ENCODE measurements around the gene DAND5.
"Not testable (repeated sequence)": the region's sequence is repeated elsewhere in the genome, so short reads cannot be mapped to it uniquely, and the experiment has no call there.

The DAND5 gene

GRCh38 chr19:12946092-12946721 is 23.2 kb upstream of the DAND5 start:
- DNase-seq = peak; percentile 68

DNA sequence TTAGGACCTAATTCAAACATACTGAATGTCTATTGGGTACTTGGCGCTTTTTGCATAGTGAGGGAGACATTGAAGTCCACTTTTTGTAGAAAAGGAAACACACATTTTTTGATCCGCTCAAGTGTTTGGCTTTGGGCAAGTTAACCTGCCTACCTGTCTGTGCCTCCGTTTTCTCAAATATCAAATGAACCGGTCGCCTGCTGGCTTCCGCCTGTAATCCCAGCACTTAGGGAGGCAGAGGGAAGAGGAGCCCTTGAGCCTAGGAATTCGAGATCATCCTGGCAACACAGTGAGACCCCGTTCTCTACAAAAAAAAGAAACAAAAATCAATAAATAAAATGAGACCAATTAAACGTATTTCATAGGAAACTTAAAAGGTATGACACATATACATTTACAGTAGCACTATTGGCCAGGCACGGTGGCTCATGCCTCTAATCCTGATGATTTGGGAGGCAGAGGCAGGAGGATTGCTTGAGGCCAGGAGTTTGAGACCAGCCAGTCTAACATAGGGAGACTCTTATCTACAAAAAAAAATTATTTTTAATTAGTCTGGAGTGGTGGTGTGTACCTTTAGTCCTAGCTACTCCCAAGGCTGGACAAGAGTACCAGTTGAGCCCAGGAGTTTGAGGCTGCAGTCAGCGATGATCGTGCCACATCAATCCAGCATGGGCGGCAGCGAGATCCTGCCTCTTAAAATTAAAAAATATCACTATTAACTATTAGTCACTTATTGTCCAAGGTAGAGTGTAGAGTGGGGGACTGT is 22.5 kb upstream of the DAND5 start:
- DNase-seq = no peak

- no peak for DNase-seq
Observed at GRCh38 chr19:12947702-12948611, 21.4 kb upstream of the DAND5 start.

- DNase-seq = no peak
Observed at GRCh38 chr19:12948612-12949362, 20.6 kb upstream of the DAND5 start.

DNA sequence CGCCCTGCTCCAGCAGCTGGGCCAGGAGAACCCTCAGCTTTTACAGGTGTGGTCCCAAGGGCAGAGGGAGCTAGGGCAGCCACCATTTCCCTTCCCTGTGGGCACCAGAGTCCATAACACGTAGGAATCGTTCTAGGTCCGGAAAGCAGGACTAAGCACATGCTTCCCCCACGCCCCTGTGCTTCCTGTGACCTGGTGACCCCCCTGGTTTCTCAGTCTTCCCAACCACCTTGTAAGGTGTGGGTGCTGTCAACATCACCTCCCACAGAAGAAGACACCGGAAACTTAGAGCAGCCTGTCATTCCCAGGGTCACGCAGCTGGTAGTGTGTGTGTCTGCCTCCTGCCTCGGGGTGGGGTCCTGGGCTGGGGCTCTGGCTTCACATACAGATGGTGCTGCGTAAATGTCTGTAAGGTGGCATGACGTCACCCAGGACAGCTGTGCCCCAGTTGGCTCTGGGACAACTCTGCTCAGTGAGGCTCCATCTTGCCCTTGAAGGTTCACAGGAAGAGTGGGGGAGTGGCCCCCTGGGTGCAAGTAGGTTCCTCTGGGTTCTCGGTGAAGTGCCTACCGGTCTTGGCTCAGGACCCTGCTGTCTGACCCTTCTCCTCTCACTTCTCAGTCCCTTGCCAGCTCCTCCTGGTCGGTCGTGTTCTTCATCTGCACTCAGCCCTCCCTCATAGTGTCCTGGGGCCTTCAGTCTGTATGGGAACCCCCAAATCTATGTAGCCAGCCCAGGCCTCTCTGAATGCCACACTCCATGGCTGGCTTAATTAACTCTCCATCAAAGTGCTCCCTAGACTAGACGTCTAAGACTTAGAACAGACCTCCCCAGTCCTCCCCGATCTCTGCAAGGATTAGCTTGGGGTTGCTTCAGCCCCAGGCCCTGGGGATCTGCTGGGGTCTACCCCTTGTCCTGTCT is 19.8 kb upstream of the DAND5 start:
- DNase-seq = no peak

GRCh38 chr19:12952050-12952449 is 17.3 kb upstream of the DAND5 start:
- not testable (repeated sequence) for DNase-seq

- peak; percentile 64 for DNase-seq
Observed at GRCh38 chr19:12952488-12953137, 16.8 kb upstream of the DAND5 start.

DNA sequence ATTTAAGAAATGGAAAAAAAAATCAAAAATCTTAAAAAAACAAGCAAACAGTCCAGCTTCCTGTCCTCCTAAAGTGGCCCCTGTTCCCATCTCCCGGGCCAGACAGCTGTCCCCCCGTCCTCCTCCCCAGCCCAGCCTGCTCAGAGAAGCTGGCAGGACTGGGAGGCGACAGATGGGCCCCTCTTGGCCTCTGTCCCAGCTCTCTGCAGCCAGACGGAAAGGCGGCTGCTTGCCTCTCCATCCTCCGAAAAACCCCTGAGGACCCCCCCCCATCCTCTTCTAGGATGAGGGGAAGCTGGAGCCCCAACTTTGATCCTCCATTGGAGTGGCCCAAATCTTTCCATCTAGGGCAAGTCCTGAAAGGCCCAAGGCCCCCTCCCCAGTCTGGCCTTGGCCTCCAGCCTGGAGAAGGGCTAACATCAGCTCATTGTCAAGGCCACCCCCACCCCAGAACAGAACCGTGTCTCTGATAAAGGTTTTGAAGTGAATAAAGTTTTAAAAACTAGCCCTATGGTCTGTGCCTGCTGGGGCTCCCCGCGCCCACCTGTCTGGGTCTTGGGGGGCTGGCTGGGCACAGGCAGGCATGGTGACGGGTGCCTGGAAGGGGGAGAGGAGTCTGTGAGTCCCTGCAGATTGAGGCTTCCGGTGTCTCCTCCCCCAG is 16.1 kb upstream of the DAND5 start:
- no peak for DNase-seq

DNA sequence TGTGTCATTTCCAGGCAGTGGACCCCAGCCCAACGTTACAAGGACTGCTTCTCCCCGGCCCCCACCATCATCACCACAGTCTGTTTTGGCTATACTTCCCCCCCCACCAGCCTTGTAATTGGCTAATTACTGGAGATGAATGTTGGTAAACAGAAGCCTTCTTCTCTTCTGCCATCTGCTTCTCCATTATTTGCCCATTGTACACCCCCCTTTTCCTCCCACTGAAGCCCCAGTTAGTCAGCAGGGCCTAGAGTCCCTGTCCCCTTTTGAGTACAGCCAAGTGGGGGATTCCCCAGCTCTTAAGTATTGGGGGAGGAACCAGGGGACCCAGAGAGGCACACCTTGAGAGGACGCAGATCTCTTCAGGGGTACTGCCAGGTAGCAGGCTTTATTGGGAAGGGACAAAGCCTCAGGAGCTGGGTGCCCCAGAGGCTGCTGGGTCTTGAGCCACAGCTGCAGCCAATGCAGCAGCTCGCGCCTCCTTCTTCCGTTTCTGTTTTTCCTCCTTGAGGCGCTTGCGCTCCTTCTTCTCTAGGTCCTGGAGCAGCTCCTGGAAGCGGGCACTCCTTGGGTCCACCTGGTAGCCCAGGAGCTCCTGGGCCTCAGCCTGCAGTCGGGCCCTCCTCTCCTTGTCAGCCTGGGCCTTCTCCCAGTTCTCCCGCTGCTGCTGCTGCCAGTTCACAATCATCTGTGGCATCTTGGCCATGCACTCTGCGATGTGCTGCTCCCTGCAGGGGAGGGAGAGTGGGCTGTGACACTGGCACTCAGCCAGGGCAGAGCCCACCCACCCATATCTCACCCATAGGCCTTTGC is 15.4 kb upstream of the DAND5 start:
- no peak for DNase-seq

GRCh38 chr19:12954612-12954962 is 14.8 kb upstream of the DAND5 start:
- DNase-seq = no peak

GRCh38 chr19:12955575-12955974 is 13.8 kb upstream of the DAND5 start:
- not testable (repeated sequence) for DNase-seq

DNA sequence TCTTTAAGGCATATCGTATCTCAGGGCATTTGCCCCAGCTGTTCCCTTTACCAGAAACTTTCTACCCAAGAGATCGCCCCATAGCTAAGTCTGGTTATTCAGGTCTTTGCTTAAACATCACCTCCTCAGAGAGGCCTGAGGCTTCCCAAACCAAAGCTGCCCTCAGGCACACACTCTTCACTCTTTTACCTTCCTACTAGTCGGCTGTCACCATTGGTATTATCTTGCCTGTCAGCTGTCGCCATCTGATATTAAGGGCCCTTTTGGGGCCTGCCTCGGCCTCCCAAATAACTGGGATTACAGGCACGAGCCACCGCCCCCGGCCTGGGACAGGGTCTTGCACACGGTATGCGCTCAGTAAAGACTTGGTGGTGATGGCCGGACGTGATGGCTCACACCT is 13.4 kb upstream of the DAND5 start:
- no peak for DNase-seq

DNA sequence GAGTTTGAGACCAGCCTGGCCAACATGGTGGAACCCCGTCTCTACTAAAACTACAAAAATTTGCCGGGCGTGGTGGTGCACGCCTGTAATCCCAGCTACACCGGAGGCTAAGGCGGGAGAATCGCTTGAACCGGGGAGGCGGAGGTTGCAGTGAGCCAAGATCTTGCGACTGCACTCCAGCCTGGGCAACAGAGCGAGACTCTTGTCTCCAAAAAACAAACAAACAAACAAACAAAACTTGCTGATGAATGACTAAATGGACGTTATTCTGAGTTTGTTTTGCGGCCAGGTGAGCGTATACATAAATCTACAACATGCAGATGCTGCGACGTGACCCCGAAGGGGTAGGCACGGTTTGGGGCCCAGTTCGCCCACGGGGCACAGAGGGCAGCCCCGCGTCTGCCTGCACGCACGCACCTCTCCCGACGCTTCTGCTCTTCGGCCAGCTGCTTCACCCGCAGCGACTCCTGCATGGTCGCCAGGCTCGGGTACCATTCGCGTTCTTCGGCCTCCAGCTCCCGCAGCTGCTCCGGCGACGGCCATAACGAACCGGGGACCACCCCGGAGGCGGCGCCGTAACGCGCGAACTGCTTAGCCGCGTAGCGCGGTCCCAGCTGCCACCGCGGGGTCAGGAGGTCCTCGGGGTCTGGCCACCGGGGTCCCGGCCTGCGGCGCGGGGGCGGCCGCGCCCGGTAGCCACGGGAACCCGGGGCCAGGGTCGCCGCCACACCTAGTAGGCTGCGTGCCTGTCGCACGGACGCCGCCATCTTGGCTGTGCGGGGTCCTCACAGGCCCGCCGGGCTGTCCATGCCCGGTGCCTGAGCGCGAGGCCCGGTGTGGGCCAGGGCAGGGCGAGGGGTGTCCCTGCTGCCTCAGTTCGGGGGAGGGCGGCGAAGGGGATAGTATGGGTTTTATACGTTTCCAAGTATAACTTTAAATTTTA is 12.7 kb upstream of the DAND5 start, which contains the start of gene GADD45GIP1:
TSS of gene GADD45GIP1 (minus strand) at position 778 of the 943 bp plus-strand sequence. CDS start at position 767, 11 bp downstream.
- DNase-seq = peak; percentile 75

GRCh38 chr19:12957389-12957952 is 11.9 kb upstream of the DAND5 start:
- not testable (repeated sequence) for DNase-seq

GRCh38 chr19:12959481-12959880 is 9.9 kb upstream of the DAND5 start:
- no peak for DNase-seq

- peak; percentile 67 for DNase-seq
Observed at GRCh38 chr19:12965017-12965811, 4.2 kb upstream of the DAND5 start.

- DNase-seq = no peak
Observed at GRCh38 chr19:12965812-12966135, 3.6 kb upstream of the DAND5 start.
